Measurements from ENCODE around the gene ADGRG4.

ADGRG4 gene

DNA sequence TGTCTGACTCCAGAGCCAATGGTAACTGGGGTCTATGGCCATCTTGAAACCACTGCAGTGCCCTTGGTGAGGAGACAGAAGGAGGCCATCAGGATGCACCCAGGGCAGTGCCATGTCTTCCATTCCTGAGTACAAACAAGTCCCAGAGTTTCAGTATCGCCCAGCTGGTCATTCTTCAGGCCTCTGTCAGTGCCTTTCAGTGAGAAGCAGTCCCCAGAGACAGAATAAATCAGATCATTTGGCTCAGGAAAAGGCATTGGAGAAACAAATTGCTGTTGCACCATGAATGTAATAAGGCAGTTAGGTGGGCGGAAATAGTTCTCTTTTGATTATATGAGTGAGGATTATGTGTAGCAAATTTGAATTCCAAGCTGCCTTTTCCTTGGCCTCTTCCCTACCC lies 21.3 kb downstream of the ADGRG4 start:
- no peak overlapping the region for H3K27ac Mint-ChIP-seq
- H3K4me3 Mint-ChIP-seq = no peak overlapping the region
- H3K4me1 Mint-ChIP-seq = no peaks in the 10 kb centered on the region
- no peaks in the 10 kb centered on the region for H3K27me3 Mint-ChIP-seq
- no peaks in the 10 kb centered on the region for H3K36me3 Mint-ChIP-seq
- H3K9me3 Mint-ChIP-seq = no peaks in the 10 kb centered on the region

DNA sequence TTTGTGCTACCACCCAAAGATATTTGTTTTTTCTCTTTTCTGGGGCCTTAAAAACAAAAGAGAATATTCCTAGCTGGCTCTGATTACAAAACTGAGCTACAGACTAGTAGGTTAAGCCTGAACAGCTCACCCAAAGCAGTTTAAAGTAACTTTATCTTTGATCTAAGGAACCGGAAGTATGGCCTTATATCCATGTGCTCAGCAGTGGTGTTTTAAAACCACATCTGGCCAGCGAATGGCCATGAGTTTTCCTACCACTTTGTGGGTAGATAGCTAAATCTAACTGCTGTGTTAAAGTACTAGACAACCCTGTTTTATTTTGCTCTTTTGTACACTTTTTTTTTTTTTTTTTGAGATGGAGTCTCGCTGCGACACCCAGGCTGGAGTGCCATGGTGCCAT lies 24.6 kb downstream of the ADGRG4 start:
- H3K27me3 Mint-ChIP-seq = no peaks in the 10 kb centered on the region
- H3K27ac Mint-ChIP-seq = no peak overlapping the region
- H3K4me1 Mint-ChIP-seq = no peaks in the 10 kb centered on the region
- H3K4me3 Mint-ChIP-seq = no peak overlapping the region
- no peaks in the 10 kb centered on the region for H3K9me3 Mint-ChIP-seq
- H3K36me3 Mint-ChIP-seq = no peaks in the 10 kb centered on the region

DNA sequence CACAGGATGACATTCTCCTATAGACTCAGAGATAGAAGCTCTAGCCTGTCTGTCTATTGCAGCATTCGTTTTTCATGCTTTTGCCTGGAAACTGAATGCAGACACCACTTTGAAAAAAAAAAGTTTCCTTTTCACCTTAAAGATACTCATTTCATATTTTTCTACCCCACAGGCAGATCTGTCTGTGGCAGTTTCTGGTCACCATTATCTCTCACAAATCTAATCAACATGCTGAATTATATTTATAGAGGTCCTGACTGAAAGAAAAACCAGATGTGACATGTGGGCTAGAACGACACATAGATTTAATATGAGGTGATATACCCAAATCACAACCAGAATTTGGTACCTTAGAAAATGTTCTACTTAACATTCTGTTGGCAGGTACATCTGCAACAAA lies 28.2 kb downstream of the ADGRG4 start:
- H3K4me3 Mint-ChIP-seq = no peak overlapping the region
- H3K9me3 Mint-ChIP-seq = no peaks in the 10 kb centered on the region
- no peaks in the 10 kb centered on the region for H3K36me3 Mint-ChIP-seq
- H3K27ac Mint-ChIP-seq = no peak overlapping the region
- no peaks in the 10 kb centered on the region for H3K27me3 Mint-ChIP-seq
- H3K4me1 Mint-ChIP-seq = no peaks in the 10 kb centered on the region

DNA sequence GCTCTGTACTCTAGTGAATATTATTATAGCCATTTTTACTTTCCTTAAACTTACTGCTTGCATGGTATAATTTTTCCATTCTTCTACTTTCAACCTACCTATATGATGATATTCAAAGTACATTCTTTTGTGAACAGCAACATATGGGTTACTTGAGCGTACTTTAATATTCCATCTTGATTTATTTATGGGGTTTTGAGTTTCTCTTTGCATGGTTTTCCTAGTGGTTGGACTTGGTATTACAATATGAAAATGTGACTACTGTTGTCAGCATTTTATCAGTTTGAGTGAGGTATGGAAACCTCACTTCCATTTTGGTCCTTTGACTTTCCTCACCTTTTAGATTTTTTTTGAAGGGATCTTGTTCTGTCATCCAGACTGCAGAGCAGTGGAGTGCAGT lies 35.9 kb downstream of the ADGRG4 start:
- H3K4me1 Mint-ChIP-seq = no peaks in the 10 kb centered on the region
- H3K36me3 Mint-ChIP-seq = peaks cover 1% of the 10 kb centered on the region
- H3K4me3 Mint-ChIP-seq = no peak overlapping the region
- H3K9me3 Mint-ChIP-seq = no peaks in the 10 kb centered on the region
- no peak overlapping the region for H3K27ac Mint-ChIP-seq
- H3K27me3 Mint-ChIP-seq = no peaks in the 10 kb centered on the region

DNA sequence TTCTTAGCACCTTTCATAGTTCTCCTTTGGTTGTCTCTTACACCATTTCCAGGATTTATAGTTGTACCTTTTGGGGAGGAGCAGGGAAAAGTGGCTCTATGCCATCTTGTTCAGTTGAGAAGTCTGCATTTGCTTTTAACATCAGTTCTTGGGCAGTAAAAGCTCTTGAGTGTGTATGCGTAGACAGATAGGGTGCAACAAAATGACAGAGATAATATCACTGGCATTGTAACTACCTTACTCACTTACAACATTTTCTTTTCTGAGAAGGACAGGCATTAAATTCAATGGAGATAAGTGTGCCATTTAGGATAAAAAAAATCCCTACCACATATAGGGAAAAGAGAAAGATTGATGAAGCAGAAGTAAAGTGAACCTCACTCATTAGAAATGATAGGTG lies 38.9 kb downstream of the ADGRG4 start:
- Mint-ChIP-seq H3K4me3 (no peak overlapping the region), H3K36me3 (peaks cover 1% of the 10 kb centered on the region), H3K9me3 (no peaks in the 10 kb centered on the region), H3K27me3 (peaks cover 2% of the 10 kb centered on the region), H3K27ac (no peak overlapping the region), H3K4me1 (no peaks in the 10 kb centered on the region)

DNA sequence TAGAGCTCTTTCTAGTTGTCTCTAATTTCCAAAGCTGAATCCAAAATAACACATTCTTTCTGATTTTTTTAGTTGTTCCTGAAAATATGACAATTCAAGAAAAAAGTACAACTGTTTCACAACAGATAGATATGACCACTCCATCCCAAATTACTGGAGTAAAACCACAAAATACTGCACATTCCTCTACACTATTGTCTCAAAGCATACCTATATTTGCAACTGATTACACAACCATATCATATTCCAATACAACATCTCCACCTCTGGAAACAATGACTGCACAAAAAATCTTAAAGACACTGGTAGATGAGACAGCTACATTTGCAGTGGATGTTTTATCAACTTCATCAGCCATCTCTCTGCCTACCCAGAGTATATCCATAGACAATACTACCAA lies 43.6 kb downstream of the ADGRG4 start:
- H3K27me3 Mint-ChIP-seq = peaks cover 2% of the 10 kb centered on the region
- no peaks in the 10 kb centered on the region for H3K4me1 Mint-ChIP-seq
- no peak overlapping the region for H3K27ac Mint-ChIP-seq
- H3K4me3 Mint-ChIP-seq = no peak overlapping the region
- H3K36me3 Mint-ChIP-seq = no peaks in the 10 kb centered on the region
- H3K9me3 Mint-ChIP-seq = no peaks in the 10 kb centered on the region

DNA sequence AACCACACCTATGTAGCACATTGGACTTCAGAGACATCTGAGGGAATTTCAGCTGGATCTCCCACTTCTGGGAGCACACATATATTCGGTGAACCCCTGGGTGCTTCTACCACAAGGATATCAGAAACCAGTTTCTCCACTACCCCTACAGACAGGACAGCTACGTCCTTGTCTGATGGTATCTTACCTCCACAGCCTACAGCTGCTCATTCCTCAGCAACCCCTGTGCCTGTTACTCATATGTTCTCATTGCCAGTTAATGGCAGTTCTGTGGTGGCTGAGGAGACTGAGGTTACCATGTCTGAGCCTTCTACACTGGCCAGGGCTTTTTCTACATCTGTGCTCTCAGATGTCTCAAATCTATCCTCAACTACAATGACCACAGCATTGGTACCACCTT lies 45.7 kb downstream of the ADGRG4 start:
- no peaks in the 10 kb centered on the region for H3K4me1 Mint-ChIP-seq
- no peaks in the 10 kb centered on the region for H3K36me3 Mint-ChIP-seq
- H3K4me3 Mint-ChIP-seq = no peak overlapping the region
- no peak overlapping the region for H3K27ac Mint-ChIP-seq
- no peaks in the 10 kb centered on the region for H3K9me3 Mint-ChIP-seq
- H3K27me3 Mint-ChIP-seq = peaks cover 2% of the 10 kb centered on the region

DNA sequence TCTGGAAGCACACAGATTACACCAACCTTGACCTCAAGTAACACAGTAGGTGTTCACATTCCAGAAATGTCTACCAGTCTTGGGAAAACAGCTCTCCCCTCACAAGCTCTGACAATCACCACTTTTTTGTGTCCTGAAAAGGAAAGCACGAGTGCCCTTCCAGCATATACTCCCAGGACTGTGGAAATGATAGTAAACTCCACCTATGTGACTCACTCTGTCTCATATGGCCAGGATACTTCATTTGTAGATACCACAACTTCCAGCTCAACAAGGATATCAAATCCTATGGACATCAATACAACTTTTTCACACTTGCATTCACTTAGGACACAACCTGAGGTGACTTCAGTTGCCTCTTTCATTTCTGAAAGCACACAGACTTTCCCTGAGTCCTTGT lies 46.9 kb downstream of the ADGRG4 start:
- Mint-ChIP-seq H3K4me3 (no peak overlapping the region), H3K36me3 (no peaks in the 10 kb centered on the region), H3K4me1 (no peaks in the 10 kb centered on the region), H3K9me3 (no peaks in the 10 kb centered on the region), H3K27ac (no peak overlapping the region), H3K27me3 (peaks cover 2% of the 10 kb centered on the region)

DNA sequence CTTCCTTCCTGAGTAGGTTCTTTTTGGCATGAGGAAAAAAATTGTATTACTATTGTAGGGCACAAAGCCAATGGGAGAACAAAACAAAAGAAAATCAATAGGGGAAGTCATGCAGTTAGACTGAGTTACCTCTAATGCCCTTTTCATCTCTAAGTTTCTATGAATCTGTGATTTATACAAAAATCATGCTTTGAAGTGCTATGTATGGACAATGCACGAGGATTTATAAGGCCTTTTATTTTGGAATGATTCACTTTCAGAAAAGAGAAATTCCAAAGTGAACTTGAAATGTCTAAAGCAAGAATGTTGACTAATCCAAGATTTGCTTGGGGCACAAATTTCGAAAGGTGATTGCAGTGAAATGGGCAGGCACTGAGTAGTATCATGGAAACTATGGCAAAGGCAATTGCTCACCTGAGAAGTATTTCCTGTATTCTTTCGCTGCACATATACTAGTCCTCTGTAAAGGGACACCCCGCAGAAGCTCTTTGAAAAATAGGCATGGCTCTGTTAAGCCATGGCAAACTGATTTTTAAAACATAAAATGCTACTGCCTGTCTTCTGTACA lies 52.8 kb downstream of the ADGRG4 start:
- Mint-ChIP-seq H3K9me3 (no peaks in the 10 kb centered on the region), H3K4me3 (no peak overlapping the region), H3K27ac (no peak overlapping the region), H3K27me3 (no peaks in the 10 kb centered on the region), H3K36me3 (no peaks in the 10 kb centered on the region), H3K4me1 (no peaks in the 10 kb centered on the region)

DNA sequence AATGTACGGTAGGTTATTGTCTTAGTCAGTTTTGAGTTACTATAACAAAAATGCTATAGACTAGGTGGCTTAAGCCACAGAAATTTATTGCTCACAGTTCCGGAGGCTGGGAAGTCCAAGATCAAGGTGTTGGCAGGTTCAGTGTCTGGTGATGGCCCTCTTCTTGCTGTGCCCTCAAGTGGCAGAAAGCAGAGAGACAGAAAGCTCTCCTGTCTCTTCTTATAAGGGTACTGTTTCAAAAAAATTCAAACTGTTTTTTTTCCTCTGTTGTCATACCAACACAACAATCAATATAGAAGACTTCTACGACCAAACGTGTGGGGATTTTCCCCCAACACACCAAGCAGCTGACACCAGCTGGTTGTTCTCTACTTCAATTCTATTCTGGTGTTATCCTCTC lies 53.4 kb downstream of the ADGRG4 start:
- H3K4me1 Mint-ChIP-seq = no peaks in the 10 kb centered on the region
- H3K27ac Mint-ChIP-seq = no peak overlapping the region
- no peaks in the 10 kb centered on the region for H3K9me3 Mint-ChIP-seq
- no peaks in the 10 kb centered on the region for H3K36me3 Mint-ChIP-seq
- H3K27me3 Mint-ChIP-seq = no peaks in the 10 kb centered on the region
- H3K4me3 Mint-ChIP-seq = no peak overlapping the region

DNA sequence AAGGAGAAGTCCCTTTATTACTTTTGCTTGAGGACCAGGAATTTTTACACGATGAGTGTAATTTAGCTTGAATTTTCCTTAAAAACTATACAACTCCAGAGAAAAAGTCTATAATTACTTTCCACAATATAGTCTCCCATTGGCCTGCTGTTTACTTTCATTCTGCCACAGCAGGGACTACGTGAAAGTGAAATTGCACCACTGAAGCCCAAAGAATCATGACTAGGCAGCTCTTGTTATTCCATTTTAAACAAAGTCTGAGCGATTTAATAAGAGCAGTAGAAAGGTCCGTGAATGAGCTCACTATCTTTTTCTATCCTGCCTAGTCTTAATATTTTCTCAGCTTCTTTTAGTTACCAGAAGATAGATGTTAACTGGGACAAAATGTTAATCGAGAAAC lies 68.6 kb downstream of the ADGRG4 start:
- H3K4me1 Mint-ChIP-seq = no peaks in the 10 kb centered on the region
- H3K4me3 Mint-ChIP-seq = no peak overlapping the region
- H3K27me3 Mint-ChIP-seq = peaks cover 4% of the 10 kb centered on the region
- H3K36me3 Mint-ChIP-seq = no peaks in the 10 kb centered on the region
- no peak overlapping the region for H3K27ac Mint-ChIP-seq
- H3K9me3 Mint-ChIP-seq = no peaks in the 10 kb centered on the region

DNA sequence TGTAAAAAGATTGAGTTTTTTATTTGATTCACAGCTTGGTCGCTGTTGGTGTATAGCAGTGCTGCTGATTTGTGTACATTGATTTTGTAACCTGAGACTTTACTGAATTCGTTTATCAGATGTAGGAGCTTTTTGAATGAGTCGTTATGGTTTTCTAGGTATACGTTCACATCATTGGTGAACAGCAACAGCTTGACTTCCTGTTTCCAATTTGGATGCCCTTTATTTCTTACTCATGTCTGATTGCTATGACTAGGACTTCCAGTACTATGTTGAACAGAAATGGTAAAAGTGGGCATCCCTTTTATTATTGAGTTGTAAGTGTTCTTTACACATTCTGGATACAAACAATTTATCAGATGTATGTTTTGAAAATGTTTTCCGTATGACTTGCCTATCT lies 76.0 kb downstream of the ADGRG4 start:
- H3K36me3 Mint-ChIP-seq = no peaks in the 10 kb centered on the region
- no peaks in the 10 kb centered on the region for H3K9me3 Mint-ChIP-seq
- peaks cover 3% of the 10 kb centered on the region for H3K27me3 Mint-ChIP-seq
- H3K4me3 Mint-ChIP-seq = no peak overlapping the region
- H3K27ac Mint-ChIP-seq = no peak overlapping the region
- no peaks in the 10 kb centered on the region for H3K4me1 Mint-ChIP-seq

DNA sequence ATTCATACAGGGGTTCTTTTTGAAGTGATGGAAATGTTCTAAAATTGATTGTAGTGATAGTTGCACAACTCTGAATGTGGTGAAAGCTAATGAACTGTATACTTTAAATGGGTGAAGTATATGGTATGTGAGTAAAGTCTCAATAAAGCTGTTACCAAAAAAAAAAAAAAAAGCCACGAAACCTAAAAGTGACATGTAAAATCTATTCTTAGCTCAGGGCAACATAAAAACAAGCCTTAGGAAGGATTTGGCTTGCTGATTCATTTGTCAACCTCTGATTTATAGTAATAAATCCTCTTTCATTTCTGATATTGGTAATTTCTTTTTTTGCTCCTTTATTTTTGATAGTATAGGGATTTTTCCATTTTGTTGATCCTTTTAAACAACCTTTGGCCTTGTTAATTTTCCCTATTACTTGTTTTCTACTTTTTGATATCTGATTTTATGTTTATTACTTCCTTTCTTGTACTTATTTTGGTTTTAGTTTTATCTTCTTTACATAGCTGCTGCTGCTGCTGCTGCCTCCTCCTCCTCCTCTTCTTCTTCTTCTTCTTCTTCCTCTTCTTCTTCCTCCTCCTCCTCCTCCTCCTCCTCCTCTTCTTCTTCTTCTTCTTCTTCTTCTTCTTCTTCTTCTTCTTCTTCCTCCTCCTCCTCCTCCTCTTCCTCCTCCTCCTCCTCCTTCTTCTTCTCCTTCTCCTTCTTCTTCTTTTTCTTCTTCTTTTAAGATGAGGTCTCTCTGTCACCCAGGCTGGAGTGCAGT lies 79.4 kb downstream of the ADGRG4 start:
- no peak overlapping the region for H3K27ac Mint-ChIP-seq
- H3K4me3 Mint-ChIP-seq = no peak overlapping the region
- H3K4me1 Mint-ChIP-seq = no peaks in the 10 kb centered on the region
- H3K36me3 Mint-ChIP-seq = no peaks in the 10 kb centered on the region
- no peaks in the 10 kb centered on the region for H3K9me3 Mint-ChIP-seq
- H3K27me3 Mint-ChIP-seq = peaks cover 3% of the 10 kb centered on the region

DNA sequence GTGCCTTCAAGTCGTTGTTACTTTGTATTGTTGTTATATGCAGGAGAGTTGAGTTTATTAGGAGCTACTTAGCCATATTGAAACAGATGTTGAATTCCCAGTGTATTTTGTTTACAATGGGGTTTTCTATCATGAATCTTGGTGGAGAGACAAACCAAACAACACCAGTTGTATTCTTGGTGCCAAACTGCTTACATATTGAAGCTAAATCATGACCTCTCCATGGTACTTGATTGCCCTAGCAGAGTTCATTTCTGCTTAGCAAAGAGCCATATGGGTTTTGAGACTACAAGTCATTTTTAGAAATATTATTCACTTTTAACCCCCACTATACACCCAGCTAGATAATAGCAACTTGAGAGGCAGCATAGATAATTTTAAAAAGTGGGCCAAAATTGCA lies 85.4 kb downstream of the ADGRG4 start:
- Mint-ChIP-seq H3K4me3 (no peak overlapping the region), H3K4me1 (no peaks in the 10 kb centered on the region), H3K9me3 (no peaks in the 10 kb centered on the region), H3K27me3 (peaks cover 4% of the 10 kb centered on the region), H3K27ac (no peak overlapping the region), H3K36me3 (no peaks in the 10 kb centered on the region)

DNA sequence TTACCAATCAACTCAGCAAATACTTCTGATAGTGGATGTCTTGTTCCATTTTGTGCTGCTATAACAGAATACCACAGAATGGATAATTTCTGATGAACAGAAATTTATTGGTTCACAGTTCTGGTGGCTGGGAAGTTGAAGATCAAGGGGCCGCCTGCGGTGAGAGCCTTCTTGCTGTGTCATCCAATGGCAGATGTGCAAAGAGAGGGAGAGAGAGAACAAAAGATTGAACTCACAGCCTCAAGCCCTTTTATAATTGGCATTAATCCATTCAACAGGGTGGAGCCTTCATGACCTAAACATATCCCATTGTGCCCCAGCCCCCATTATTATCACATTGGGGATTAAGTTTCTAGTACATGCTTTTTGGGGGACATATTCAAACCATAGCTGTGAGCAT lies 86.1 kb downstream of the ADGRG4 start:
- Mint-ChIP-seq H3K4me1 (no peaks in the 10 kb centered on the region), H3K9me3 (no peaks in the 10 kb centered on the region), H3K4me3 (no peak overlapping the region), H3K27me3 (peaks cover 2% of the 10 kb centered on the region), H3K27ac (no peak overlapping the region), H3K36me3 (no peaks in the 10 kb centered on the region)

DNA sequence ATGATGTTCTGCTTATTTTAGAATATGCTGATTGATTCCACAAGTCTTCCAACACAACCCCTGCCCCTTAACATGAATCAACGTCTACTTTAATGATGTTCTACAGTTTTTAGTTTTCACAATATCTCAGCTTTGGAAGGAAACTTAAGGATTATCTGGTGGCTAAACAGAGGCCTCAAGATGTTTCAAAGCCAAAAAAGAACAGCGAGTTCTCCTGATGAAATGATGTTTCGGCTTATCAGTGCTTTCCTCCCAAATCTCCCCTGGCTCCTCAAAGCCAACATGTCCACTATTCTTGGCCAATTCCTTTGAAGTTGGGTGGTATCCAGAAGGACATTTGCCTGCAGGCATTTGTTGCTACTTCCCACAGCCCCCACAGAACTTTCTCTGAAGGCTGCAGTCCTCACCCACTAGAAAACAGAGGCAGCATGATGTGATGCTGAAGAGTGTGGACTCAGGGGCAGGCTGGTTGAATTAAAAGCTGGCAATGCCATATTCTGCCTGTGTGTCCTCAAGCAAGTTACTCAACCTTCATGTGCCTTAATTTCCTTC lies 87.3 kb downstream of the ADGRG4 start:
- Mint-ChIP-seq H3K4me1 (no peaks in the 10 kb centered on the region), H3K4me3 (no peak overlapping the region), H3K27ac (no peak overlapping the region), H3K36me3 (no peaks in the 10 kb centered on the region), H3K9me3 (no peaks in the 10 kb centered on the region), H3K27me3 (peaks cover 2% of the 10 kb centered on the region)

DNA sequence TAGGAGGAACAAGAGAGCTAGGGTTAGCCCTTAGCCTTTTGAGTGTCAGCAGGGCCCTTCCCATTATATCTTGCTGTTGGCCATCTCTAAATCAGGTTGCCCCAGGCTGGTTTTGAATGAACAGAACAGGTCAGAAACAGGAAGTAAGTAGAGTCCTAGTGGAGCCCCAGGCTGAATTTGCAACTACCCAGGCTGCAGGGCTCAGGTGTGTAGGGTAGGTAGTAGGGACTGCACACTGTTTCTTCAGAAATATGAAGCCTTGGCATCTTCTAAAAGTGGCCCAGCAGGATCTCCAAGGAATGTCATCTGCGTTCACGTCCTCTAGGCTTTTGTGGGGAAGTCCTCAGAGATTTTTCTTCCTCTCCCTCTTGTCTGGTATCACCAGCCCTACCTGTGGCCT lies 90.2 kb downstream of the ADGRG4 start:
- no peak overlapping the region for H3K4me3 Mint-ChIP-seq
- no peak overlapping the region for H3K27ac Mint-ChIP-seq
- H3K36me3 Mint-ChIP-seq = no peaks in the 10 kb centered on the region
- H3K27me3 Mint-ChIP-seq = peaks cover 2% of the 10 kb centered on the region
- H3K4me1 Mint-ChIP-seq = no peaks in the 10 kb centered on the region
- H3K9me3 Mint-ChIP-seq = no peaks in the 10 kb centered on the region
